Measurements from ENCODE around the gene PRMT7. TPM values are rescaled to one million over a fixed set of nuclear protein-coding genes. Genes with fewer than 3 reads are reported as not detected.
A peak's percentile ranks its signal among the peaks of the same experiment; 100 is the strongest.

Gene PRMT7
- total RNA-seq, 3 donors from 2014 or later, result 31.0 to 42.2 (median 41.0) TPM

DNA sequence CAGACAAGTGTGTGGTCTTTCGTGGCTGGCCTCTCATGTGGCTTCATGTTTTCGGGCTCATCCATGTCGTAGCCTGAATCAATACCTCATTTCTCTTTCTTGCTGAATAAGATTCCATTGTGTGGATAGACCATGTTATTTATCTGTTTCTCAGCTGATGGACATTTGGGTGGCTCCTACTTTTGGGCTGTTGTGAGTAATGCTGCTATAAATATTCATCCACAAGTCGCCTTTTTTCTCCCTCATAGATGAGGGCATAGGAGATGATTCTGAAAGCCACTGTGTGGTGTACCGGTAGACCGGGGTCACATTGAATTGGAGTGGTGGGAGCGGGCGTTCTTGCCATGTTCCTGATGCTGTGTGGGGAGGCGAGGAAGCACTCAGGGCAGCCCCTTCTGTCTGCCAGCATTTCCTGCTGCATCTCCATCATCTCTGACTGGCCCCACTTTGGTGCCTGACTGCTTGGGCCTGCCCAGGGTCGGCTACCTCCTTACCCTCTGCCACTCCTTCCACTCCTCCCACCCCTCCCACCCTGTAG lies 40.1 kb downstream of the PRMT7 start:
- Histone ChIP-seq H3K4me1 (ENCODE audit: low read depth) (peaks cover 10% of the 10 kb centered on the region), H3K36me3 (ENCODE audit: low read depth) (no peaks in the 10 kb centered on the region), H3K4me3 (no peak overlapping the region), H3K9me3 (no peaks in the 10 kb centered on the region)
- intact Hi-C loops (cut with DNase I, micrococcal nuclease), result no loop called here
- ATAC-seq (no peak), DNase-seq (peak in 1 of 3 donors; percentile 17)
- TF ChIP-seq, protein P1, sequence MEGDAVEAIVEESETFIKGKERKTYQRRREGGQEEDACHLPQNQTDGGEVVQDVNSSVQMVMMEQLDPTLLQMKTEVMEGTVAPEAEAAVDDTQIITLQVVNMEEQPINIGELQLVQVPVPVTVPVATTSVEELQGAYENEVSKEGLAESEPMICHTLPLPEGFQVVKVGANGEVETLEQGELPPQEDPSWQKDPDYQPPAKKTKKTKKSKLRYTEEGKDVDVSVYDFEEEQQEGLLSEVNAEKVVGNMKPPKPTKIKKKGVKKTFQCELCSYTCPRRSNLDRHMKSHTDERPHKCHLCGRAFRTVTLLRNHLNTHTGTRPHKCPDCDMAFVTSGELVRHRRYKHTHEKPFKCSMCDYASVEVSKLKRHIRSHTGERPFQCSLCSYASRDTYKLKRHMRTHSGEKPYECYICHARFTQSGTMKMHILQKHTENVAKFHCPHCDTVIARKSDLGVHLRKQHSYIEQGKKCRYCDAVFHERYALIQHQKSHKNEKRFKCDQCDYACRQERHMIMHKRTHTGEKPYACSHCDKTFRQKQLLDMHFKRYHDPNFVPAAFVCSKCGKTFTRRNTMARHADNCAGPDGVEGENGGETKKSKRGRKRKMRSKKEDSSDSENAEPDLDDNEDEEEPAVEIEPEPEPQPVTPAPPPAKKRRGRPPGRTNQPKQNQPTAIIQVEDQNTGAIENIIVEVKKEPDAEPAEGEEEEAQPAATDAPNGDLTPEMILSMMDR (IDR thresholded peaks at IDR 0.05), result no peak

DNA sequence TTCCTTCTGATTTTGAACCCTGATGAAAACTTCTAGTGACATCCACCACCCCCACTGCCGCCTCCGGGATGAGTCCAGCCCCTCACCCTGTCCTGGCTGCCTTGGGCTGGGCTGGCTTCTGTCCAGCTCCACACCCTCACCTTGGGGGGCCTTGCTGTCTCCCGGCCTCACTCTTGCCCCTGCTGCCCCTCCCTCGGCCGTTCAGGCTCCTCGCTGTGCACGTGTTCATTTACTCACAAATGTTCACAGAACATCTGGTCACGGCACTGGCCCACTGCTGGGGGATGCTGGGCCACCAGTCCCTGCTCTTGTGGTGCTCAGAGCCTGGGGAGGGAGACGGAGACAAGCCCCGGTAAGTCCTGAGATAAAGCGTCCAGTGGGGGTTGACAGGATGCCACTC lies 40.6 kb downstream of the PRMT7 start:
- DNase-seq, result peak in 1 of 3 donors; percentile 52
- ATAC-seq, result peak; percentile 2
- TF ChIP-seq, protein P1 (IDR thresholded peaks at IDR 0.05), result no peak
- Histone ChIP-seq H3K4me1 (ENCODE audit: low read depth) (peaks cover 10% of the 10 kb centered on the region), H3K36me3 (ENCODE audit: low read depth) (no peaks in the 10 kb centered on the region), H3K4me3 (no peak overlapping the region), H3K9me3 (no peaks in the 10 kb centered on the region)
- intact Hi-C loops (cut with DNase I, micrococcal nuclease), result no loop called here

DNA sequence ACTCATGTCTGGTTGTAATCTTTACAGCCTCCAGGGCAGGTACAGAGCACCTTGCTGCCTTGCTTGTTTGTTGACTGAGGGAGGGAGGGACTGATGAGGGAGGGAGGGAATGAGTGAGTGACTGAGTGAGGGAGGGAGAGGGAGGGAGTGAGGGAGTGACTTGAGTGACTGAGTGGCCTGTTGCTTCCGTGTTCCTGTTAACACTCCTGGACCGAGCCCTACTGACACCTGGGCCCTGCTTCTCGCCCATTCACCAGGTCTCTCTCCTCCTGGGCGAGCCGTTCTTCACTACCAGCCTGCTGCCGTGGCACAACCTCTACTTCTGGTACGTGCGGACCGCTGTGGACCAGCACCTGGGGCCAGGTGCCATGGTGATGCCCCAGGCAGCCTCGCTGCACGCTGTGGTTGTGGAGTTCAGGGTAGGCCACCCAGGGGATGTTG lies 41.2 kb downstream of the PRMT7 start:
- intact Hi-C loops (cut with DNase I, micrococcal nuclease), result no loop called here
- H3K4me1 ChIP-seq (ENCODE audit: low read depth), result peaks cover 10% of the 10 kb centered on the region
- peak; percentile 98 for ATAC-seq
- H3K4me3 ChIP-seq, result no peak overlapping the region
- H3K36me3 ChIP-seq (ENCODE audit: low read depth), result no peaks in the 10 kb centered on the region
- TF ChIP-seq, protein P1 (IDR thresholded peaks at IDR 0.05), result no peak
- H3K9me3 ChIP-seq, result no peaks in the 10 kb centered on the region
- peak in 2 of 3 donors; percentile 70 to 82 for DNase-seq

DNA sequence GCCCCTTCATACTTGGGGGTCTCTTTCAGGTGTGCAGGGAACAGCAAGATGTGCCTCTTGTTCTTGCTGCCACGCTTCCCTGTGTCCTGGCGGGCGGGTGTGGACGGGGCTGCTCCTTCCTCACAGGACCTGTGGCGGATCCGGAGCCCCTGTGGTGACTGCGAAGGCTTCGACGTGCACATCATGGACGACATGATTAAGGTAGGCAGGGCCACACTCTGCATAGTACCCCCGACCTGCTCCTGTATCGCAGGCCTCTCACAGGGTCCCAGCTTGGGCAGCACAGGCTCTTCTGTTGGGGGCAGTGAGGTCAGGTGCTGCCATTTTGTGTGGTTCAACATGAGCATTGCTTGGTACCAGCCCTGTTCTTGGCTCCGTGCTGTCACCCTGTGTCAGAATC lies 42.5 kb downstream of the PRMT7 start:
- intact Hi-C loops (cut with DNase I, micrococcal nuclease), result no loop called here
- no peak overlapping the region for H3K4me3 ChIP-seq
- H3K9me3 ChIP-seq, result no peaks in the 10 kb centered on the region
- TF ChIP-seq, protein P1 (IDR thresholded peaks at IDR 0.05), result no peak
- H3K4me1 ChIP-seq (ENCODE audit: low read depth), result peaks cover 10% of the 10 kb centered on the region
- DNase-seq (peak in 1 of 3 donors; percentile 24), ATAC-seq (no peak)
- no peaks in the 10 kb centered on the region for H3K36me3 ChIP-seq (ENCODE audit: low read depth)

DNA sequence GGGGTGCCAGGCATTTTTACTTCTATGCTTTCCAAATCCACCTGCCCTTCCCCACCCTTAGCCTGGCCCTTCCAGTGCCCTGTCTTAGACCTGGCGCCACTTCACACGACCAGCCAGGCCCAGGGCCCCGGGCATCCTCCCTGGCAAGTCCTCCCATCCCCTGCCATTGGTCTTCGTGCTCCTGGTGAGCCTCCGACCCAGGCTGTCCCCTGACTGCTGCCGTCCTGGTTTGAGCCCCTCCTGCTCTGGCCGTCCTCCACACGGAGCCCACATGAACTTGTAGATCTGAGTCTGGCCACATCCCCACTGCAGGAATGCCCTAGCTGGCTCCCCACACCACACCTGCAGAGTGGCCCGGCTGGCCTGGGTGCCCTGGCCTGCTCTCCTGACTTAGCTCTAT lies 44.0 kb downstream of the PRMT7 start:
- peak in 2 of 3 donors; percentile 25 to 47 for DNase-seq
- Histone ChIP-seq H3K9me3 (no peaks in the 10 kb centered on the region), H3K4me1 (ENCODE audit: low read depth) (peaks cover 10% of the 10 kb centered on the region), H3K4me3 (no peak overlapping the region), H3K36me3 (ENCODE audit: low read depth) (no peaks in the 10 kb centered on the region)
- TF ChIP-seq, protein P1 (IDR thresholded peaks at IDR 0.05), result no peak
- intact Hi-C loops (cut with DNase I, micrococcal nuclease), result no loop called here
- no peak for ATAC-seq

Data from mucosa of descending colon (tissue), 3 donors.